IMR-90 (cell line): Measurements from ENCODE around the gene CADM3. TPM values are rescaled to one million over a fixed set of nuclear protein-coding genes. Genes with fewer than 3 reads are reported as not detected.

Experiments used
- ATAC-seq: fragments of 200-7000 bp; cut with Tn5 transposase; 2 replicates; pipeline ENCODE4 v1.9.1; 2020; ENCODE audit warnings: low read depth, mild to moderate bottlenecking, moderate library complexity
- BruUV-seq: library from RNA; stranded (reverse); fragments of 400-500 nt; replicated peaks from 2 replicates; lab custom pipeline; 2021; lab: Mats Ljungman, UMichigan
- CTCF ChIA-PET: fragments of 300-600 bp; formaldehyde crosslinking; extraction: SDS; loops from one replicate; lab custom pipeline; 2021; ENCODE audit warnings: antibody characterized with exemption; lab: Yijun Ruan, JAX
- POLR2A ChIA-PET: fragments of 300-600 bp; sonication (Branson Sonifier 250); formaldehyde crosslinking; loops from one replicate; lab custom pipeline; 2022; ENCODE audit warnings: antibody characterized with exemption; ENCODE audit not compliant: unreplicated experiment; lab: Charles Lee
- DNase-seq: peaks from one replicate; pipeline ENCODE4 v3.0.0; 2013
- H2AFZ ChIP-seq: replicated peaks from 2 replicates; pipeline ENCODE3; 2013; ENCODE audit warnings: low read length, mild to moderate bottlenecking; ENCODE audit not compliant: poor library complexity
- H2AK5ac ChIP-seq: 2 replicates; pipeline ENCODE4 v1.6.1; 2013; ENCODE audit warnings: low read depth, low read length, inconsistent platforms
- H2AK9ac ChIP-seq: replicated peaks from 2 replicates; pipeline ENCODE3; 2013; ENCODE audit warnings: mild to moderate bottlenecking, low read depth, low read length, moderate library complexity; ENCODE audit not compliant: poor library complexity
- H2BK120ac ChIP-seq: 2 replicates; pipeline ENCODE4 v1.6.1; 2013; ENCODE audit warnings: low read depth, low read length, inconsistent platforms
- H2BK15ac ChIP-seq: 3 replicates; pipeline ENCODE4 v1.6.1; 2013; ENCODE audit warnings: low read depth, low read length, inconsistent platforms
- H2BK20ac ChIP-seq: 2 replicates; pipeline ENCODE4 v1.6.1; 2013; ENCODE audit warnings: low read depth, mild to moderate bottlenecking, inconsistent platforms, low read length, moderate library complexity
- H2BK5ac ChIP-seq: 2 replicates; pipeline ENCODE4 v1.6.1; 2013; ENCODE audit warnings: mild to moderate bottlenecking, low read depth, low read length, inconsistent platforms; ENCODE audit not compliant: poor library complexity, severe bottlenecking
- H3K14ac ChIP-seq: replicated peaks from 2 replicates; pipeline ENCODE4 v1.6.1; 2013; ENCODE audit warnings: low read depth, low read length, inconsistent platforms
- H3K18ac ChIP-seq: 2 replicates; pipeline ENCODE4 v1.6.1; 2013; ENCODE audit warnings: low read depth, low read length, control low read depth
- H3K23ac ChIP-seq: 2 replicates; pipeline ENCODE4 v1.6.1; 2013; ENCODE audit warnings: low read depth, low read length, inconsistent platforms
- H3K27ac ChIP-seq: 2 replicates; pipeline ENCODE4 v1.5.1; 2013; ENCODE audit warnings: mild to moderate bottlenecking, control low read depth, low read length; ENCODE audit not compliant: insufficient read depth
- H3K27me3 ChIP-seq: 2 replicates; pipeline ENCODE4 v1.6.1; 2013; ENCODE audit warnings: low read length; ENCODE audit not compliant: control insufficient read depth, insufficient read depth
- H3K36me3 ChIP-seq: 2 replicates; pipeline ENCODE4 v1.6.1; 2013; ENCODE audit warnings: low read length, mixed read lengths; ENCODE audit not compliant: control insufficient read depth, insufficient read depth
- H3K4ac ChIP-seq: 2 replicates; pipeline ENCODE4 v1.6.1; 2013; ENCODE audit warnings: low read depth, low read length, inconsistent platforms
- H3K4me1 ChIP-seq: 2 replicates; pipeline ENCODE4 v1.6.1; 2013; ENCODE audit warnings: low read length, mixed read lengths; ENCODE audit not compliant: control insufficient read depth, insufficient read depth
- H3K4me2 ChIP-seq: 2 replicates; pipeline ENCODE4 v1.6.1; 2013; ENCODE audit warnings: low read depth, mild to moderate bottlenecking, control low read depth, low read length, moderate library complexity
- H3K4me3 ChIP-seq: 2 replicates; pipeline ENCODE4 v1.5.1; 2013; ENCODE audit warnings: low read depth, mild to moderate bottlenecking, control low read depth, low read length, moderate library complexity; ENCODE audit not compliant: insufficient read depth
- H3K56ac ChIP-seq: 2 replicates; pipeline ENCODE4 v1.6.1; 2013; ENCODE audit warnings: low read length, inconsistent platforms; ENCODE audit not compliant: insufficient read depth; ENCODE audit errors: extremely low read depth
- H3K79me1 ChIP-seq, 2 experiments: 2 replicates each; pipeline ENCODE4 v1.6.1; 2013; ENCODE audit warnings: low read length in 2 of 2, inconsistent platforms in 1 of 2, low read depth in 1 of 2
- H3K9ac ChIP-seq: 2 replicates; pipeline ENCODE4 v1.6.1; 2013; ENCODE audit warnings: low read depth, low read length, control low read depth
- H3K9me1 ChIP-seq: 2 replicates; pipeline ENCODE4 v1.6.1; 2013; ENCODE audit warnings: low read length, inconsistent platforms; ENCODE audit not compliant: insufficient read depth
- H3K9me3 ChIP-seq: 2 replicates; pipeline ENCODE4 v1.6.1; 2013; ENCODE audit warnings: low read length; ENCODE audit not compliant: control insufficient read depth, insufficient read depth
- H4K20me1 ChIP-seq: 2 replicates; pipeline ENCODE4 v1.6.1; 2013; ENCODE audit warnings: low read length, inconsistent platforms; ENCODE audit not compliant: insufficient read depth
- H4K5ac ChIP-seq: 2 replicates; pipeline ENCODE4 v1.6.1; 2013; ENCODE audit warnings: mild to moderate bottlenecking, low read depth, low read length, control low read depth
- H4K8ac ChIP-seq, 2 experiments: 2 replicates each; pipeline ENCODE4 v1.6.1; 2013; ENCODE audit warnings: low read depth in 2 of 2, low read length in 2 of 2, control low read depth in 1 of 2, inconsistent platforms in 1 of 2
- H4K91ac ChIP-seq: 2 replicates; pipeline ENCODE4 v1.6.1; 2013; ENCODE audit warnings: low read depth, low read length, inconsistent platforms; ENCODE audit not compliant: insufficient read depth
- BHLHE40 ChIP-seq: fragments of 150-350 bp; IDR thresholded peaks from 2 replicates; pipeline ENCODE4 v1.6.1; 2016; ENCODE audit warnings: mild to moderate bottlenecking, low read depth, low read length
- CEBPB ChIP-seq: IDR thresholded peaks from 2 replicates; pipeline ENCODE4 v1.6.1; 2012; ENCODE audit warnings: low read depth, low read length, improper control_type of control experiment
- WGBS, 2 experiments: methylation state at CpG; one replicate each; pipeline versions ENCODE4 v1.1.5 to v1.1.7; 2013; ENCODE audit warnings: missing lambda C conversion rate in 2 of 2; ENCODE audit not compliant: insufficient read length in 1 of 2; ENCODE audit errors: extremely low coverage in 2 of 2; 5-methylcytosine and 5-hydroxymethylcytosine counted together
- dilution Hi-C: fragments of 300-500 bp; cut with HindIII; formaldehyde crosslinking; loops from one replicate; pipeline ENCODE4 v1.14.3; 2018; ENCODE audit warnings: low sequenced_read_pairs; ENCODE audit not compliant: unreplicated experiment
- in situ Hi-C: fragments of 300-500 bp; cut with MboI; formaldehyde crosslinking; loops from 3 replicates; pipeline ENCODE4 v1.14.3; 2019; ENCODE audit warnings: low sequenced_read_pairs, inconsistent platforms, mixed read lengths
- intact Hi-C: fragments of 100-400 bp; cut with micrococcal nuclease; formaldehyde crosslinking; loops from 2 replicates; pipeline ENCODE4 v1.10.0; 2022
- polyA plus RNA-seq, 3 experiments: library from polyadenylated mRNA; depleted of rRNA; stranded (reverse); fragments of >200 nt; gene quantifications; 2 replicates each; pipeline ENCODE4 v1.2.3, GENCODE V29; 2012; ENCODE audit warnings: low replicate concordance in 1 of 3
- total RNA-seq: library from RNA; depleted of rRNA; stranded (reverse); fragments of >200 nt; gene quantifications from 2 replicates; pipeline ENCODE4 v1.2.3, GENCODE V29; 2012

Gene CADM3
- total and polyA plus RNA-seq, 2 of the 4 experiments (the other 2 are of a cell fraction) = not detected

GRCh38 chr1:159247266-159247665 is 75.9 kb downstream of the CADM3 start:
- H3K18ac ChIP-seq = no peak overlapping the region
- no peak overlapping the region for H2AK5ac ChIP-seq
- intact Hi-C loops (no loop called here), in situ Hi-C loops (no loop called here), dilution Hi-C loops (no loop called here)
- no peaks in the 10 kb centered on the region for H3K79me1 ChIP-seq
- H3K4me1 ChIP-seq = no peaks in the 10 kb centered on the region
- no peak overlapping the region for H3K56ac ChIP-seq
- no CpG with 5 or more reads among the region's 3 CpGs for WGBS, 2 experiments
- H3K4ac ChIP-seq = no peak overlapping the region
- H2AFZ ChIP-seq = no peak overlapping the region
- no peak overlapping the region for H3K27ac ChIP-seq
- H3K14ac ChIP-seq = no peak overlapping the region
- H3K4me3 ChIP-seq = no peak overlapping the region
- DNase-seq (no peak), ATAC-seq (no peak)
- H4K5ac ChIP-seq = no peak overlapping the region
- no peak overlapping the region for H2BK120ac ChIP-seq
- CTCF ChIA-PET = no interaction called here
- TF ChIP-seq BHLHE40 (no peak), CEBPB (no peak)
- no peaks in the 10 kb centered on the region for H4K20me1 ChIP-seq
- H3K4me2 ChIP-seq = no peak overlapping the region
- H3K27me3 ChIP-seq = no peaks in the 10 kb centered on the region
- H4K91ac ChIP-seq = no peak overlapping the region
- H3K23ac ChIP-seq = no peak overlapping the region
- BruUV-seq = no TSS peak
- no peak overlapping the region for H2BK20ac ChIP-seq
- H3K36me3 ChIP-seq = no peaks in the 10 kb centered on the region
- no peak overlapping the region for H4K8ac ChIP-seq
- no peak overlapping the region for H2AK9ac ChIP-seq
- POLR2A ChIA-PET = no interaction called here
- H2BK15ac ChIP-seq = no peak overlapping the region
- no peak overlapping the region for H2BK5ac ChIP-seq
- no peaks in the 10 kb centered on the region for H3K9me1 ChIP-seq
- no peak overlapping the region for H3K9ac ChIP-seq
- peaks cover 15% of the 10 kb centered on the region; the same call in 1 of the 2 replicates for H3K9me3 ChIP-seq
